SK-N-MC (cell line): ENCODE data around the gene GIGYF2.

Source experiments
- EZH2 ChIP-seq: fragments of 200-600 bp; sonication (generic); IDR thresholded peaks from one replicate; pipeline ENCODE4 v1.6.1; 2017; ENCODE audit warnings: antibody characterized with exemption
- POLR2AphosphoS5 ChIP-seq: IDR thresholded peaks from 2 replicates; pipeline ENCODE4 v1.6.1; 2012; ENCODE audit warnings: mild to moderate bottlenecking, low read depth, low read length, borderline replicate concordance

DNA sequence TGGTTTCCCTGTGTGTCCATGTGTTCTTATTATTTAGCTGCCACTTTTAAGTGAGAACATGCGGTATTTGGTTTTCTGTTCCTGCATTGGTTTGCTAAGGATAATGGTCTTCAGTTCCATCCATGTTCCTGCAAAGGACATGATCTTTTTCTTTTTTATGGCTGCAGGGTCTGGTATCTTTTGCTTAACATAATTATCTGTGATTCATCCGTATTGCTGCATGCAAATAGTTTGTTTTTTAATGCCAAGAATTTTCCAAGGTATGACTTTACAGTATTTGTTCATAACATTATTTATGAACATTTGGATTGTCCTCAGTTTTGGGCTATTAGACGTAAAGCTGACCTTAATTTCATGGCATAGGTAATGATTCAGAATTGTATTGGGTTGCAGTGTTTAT lies 17.8 kb downstream of the GIGYF2 start:
- no peak for TF ChIP-seq EZH2
- TF ChIP-seq POLR2AphosphoS5: no peak
